HepG2 (cell line): ENCODE data around the gene ACACB. TPM values are rescaled to one million over a fixed set of nuclear protein-coding genes. Genes with fewer than 3 reads are reported as not detected.
A peak's percentile ranks its signal among the peaks of the same experiment; 100 is the strongest.

Experiments
- ARHGAP35 ChIP-seq: sonication (generic); formaldehyde crosslinking; IDR thresholded peaks from 2 replicates; pipeline ENCODE4 v1.9.0; 2022; ENCODE audit warnings: mild to moderate bottlenecking, inconsistent platforms, moderate library complexity, missing genetic modification reagents, borderline replicate concordance
- ARNT2 ChIP-seq: sonication (generic); formaldehyde crosslinking; IDR thresholded peaks from 2 replicates; pipeline ENCODE4 v1.8.0; 2022; ENCODE audit warnings: mild to moderate bottlenecking, low read depth, missing genetic modification reagents, moderate library complexity
- ATF1 ChIP-seq: IDR thresholded peaks from 2 replicates; pipeline ENCODE4 v1.6.1; 2016; ENCODE audit warnings: mild to moderate bottlenecking, control low read depth
- FLYWCH1 ChIP-seq: sonication (generic); formaldehyde crosslinking; IDR thresholded peaks from 2 replicates; pipeline ENCODE4 v1.8.1; 2023; ENCODE audit warnings: mild to moderate bottlenecking, missing genetic modification reagents
- GATAD2A ChIP-seq: IDR thresholded peaks from 2 replicates; pipeline ENCODE4 v1.6.1; 2016
- HDAC2 ChIP-seq: sonication (generic); formaldehyde crosslinking; IDR thresholded peaks from 2 replicates; pipeline ENCODE4 v1.4.0; 2020; ENCODE audit warnings: missing genetic modification reagents
- HHEX ChIP-seq: IDR thresholded peaks from 2 replicates; pipeline ENCODE4 v1.6.1; 2016; ENCODE audit warnings: control low read depth
- KLF16 ChIP-seq, 2 experiments: sonication (generic) in 1 of 2; formaldehyde crosslinking in 1 of 2; IDR thresholded peaks; 2 replicates each; pipeline versions ENCODE4 v1.6.1 to v1.8.0; 2016 to 2023; ENCODE audit warnings: missing genetic modification reagents in 2 of 2, missing compliant biosample characterization in 1 of 2
- MEIS2 ChIP-seq: sonication (generic); formaldehyde crosslinking; IDR thresholded peaks from 2 replicates; pipeline ENCODE4 v1.9.0; 2021; ENCODE audit warnings: mild to moderate bottlenecking, missing genetic modification reagents
- RXRB ChIP-seq: IDR thresholded peaks from 2 replicates; pipeline ENCODE4 v1.6.1; 2016; ENCODE audit warnings: borderline replicate concordance, missing genetic modification reagents, missing compliant biosample characterization
- TCF7L2 ChIP-seq: IDR thresholded peaks from 2 replicates; pipeline ENCODE4 v1.6.1; 2011; ENCODE audit warnings: mild to moderate bottlenecking, low read depth, low read length, moderate library complexity
- ZBTB7A ChIP-seq: sonication (generic); formaldehyde crosslinking; IDR thresholded peaks from 2 replicates; pipeline ENCODE4 v1.8.0; 2022; ENCODE audit warnings: mild to moderate bottlenecking, missing genetic modification reagents
- ZNF282 ChIP-seq: fragments of 450-650 bp; IDR thresholded peaks from 2 replicates; pipeline ENCODE4 v1.6.1; 2018; ENCODE audit not compliant: partially characterized antibody
- ZNF331 ChIP-seq: sonication (generic); formaldehyde crosslinking; IDR thresholded peaks from 2 replicates; pipeline ENCODE4 v1.4.0; 2020; ENCODE audit warnings: missing genetic modification reagents
- ZNF484 ChIP-seq: sonication (generic); formaldehyde crosslinking; IDR thresholded peaks from 2 replicates; pipeline ENCODE4 v1.5.1; 2020; ENCODE audit warnings: mild to moderate bottlenecking, low read depth, missing genetic modification reagents, borderline replicate concordance
- ZNF720 ChIP-seq: sonication (generic); formaldehyde crosslinking; IDR thresholded peaks from 2 replicates; pipeline ENCODE4 v1.4.0; 2020; ENCODE audit warnings: missing genetic modification reagents
- polyA plus RNA-seq, 8 experiments: library from polyadenylated mRNA; depleted of rRNA in 3 of 8; stranded (reverse) in 7 of 8; unstranded in 1 of 8; fragments of >200 nt; fragmentation: Illumina TruSeq in 4 of 8; extraction: Trizol in 4 of 8; gene quantifications; 2 replicates each; pipeline versions ENCODE4 v1.2.1 to v1.2.3, GENCODE V29; 2011 to 2016; ENCODE audit warnings: low read depth in 4 of 8, missing spikeins in 1 of 8, mixed read lengths in 1 of 8; ENCODE audit not compliant: insufficient read depth in 1 of 8
- total RNA-seq, 5 experiments: library from RNA; depleted of rRNA; stranded (reverse); fragments of >200 nt; fragmentation: Illumina TruSeq; extraction: Trizol; gene quantifications; 2 replicates each; pipeline ENCODE4 v1.2.3, GENCODE V29; 2016; ENCODE audit warnings: low read depth in 1 of 5
- TF ChIP-seq, protein P1 (sequence below): IDR thresholded peaks from 2 replicates; pipeline ENCODE4 v1.4.0; 2020; ENCODE audit warnings: mild to moderate bottlenecking, missing genetic modification reagents
- TF ChIP-seq, protein P2 (sequence below): sonication (generic); formaldehyde crosslinking; IDR thresholded peaks from 2 replicates; pipeline ENCODE4 v1.8.0; 2022; ENCODE audit warnings: missing genetic modification reagents, mild to moderate bottlenecking, inconsistent platforms, borderline replicate concordance
- TF ChIP-seq, protein P3 (sequence below): sonication (generic); formaldehyde crosslinking; IDR thresholded peaks from 2 replicates; pipeline ENCODE4 v1.4.0; 2020; ENCODE audit warnings: missing genetic modification reagents
- TF ChIP-seq, protein P4 (sequence below): IDR thresholded peaks from 2 replicates; pipeline ENCODE4 v1.6.1; 2016; ENCODE audit warnings: low read depth
- TF ChIP-seq, protein P5 (sequence below): IDR thresholded peaks from 2 replicates; pipeline ENCODE4 v1.6.1; 2016; ENCODE audit warnings: missing genetic modification reagents, missing compliant biosample characterization

The ACACB gene
- total and polyA plus RNA-seq, 2 of the 13 experiments (the other 11 are each of a cell fraction or from before 2014, with no cell fraction given) = 6.2 to 8.6 TPM

DNA sequence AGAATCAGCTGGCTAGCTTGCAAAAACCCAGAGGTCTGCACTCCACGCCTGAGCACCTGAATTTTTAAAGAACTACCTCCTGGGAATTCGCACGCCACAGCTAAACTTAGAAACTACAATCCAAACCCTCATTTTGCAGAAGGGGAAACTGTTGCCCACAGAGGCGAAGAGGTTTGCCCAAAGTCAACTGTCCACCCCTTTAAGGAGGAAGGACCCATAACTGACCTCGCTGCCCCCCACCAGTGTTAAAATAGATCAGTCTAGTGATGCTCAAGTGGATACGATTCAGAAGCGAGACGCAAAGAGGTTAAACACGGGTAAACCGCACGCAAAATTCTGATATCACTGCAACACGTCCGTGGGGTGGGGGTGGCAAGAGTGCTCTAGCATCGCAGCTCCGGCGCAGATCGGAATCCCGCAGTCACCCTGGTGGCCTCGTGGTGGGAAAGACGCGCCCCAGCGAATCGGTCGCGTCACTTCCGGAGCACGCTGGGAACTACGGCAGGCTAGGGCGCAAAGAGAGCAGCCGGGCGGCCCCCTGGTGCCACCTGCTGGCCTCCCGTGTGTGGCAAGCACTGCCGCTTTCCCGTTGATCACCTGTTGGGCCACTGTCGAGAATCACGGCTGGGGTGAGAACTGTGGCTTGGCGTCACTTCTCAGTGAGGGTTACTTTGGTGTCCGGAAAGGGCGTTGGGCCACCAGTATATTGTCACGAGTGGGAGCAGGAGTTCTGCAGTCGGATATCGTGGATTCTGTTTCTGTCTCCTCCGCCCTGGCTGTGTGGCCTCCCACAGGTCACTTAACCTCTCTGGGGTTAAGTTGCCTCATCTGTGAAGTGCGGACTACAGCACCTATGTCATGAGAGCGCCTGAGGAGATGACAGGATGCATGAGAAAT lies 23.1 kb upstream of the ACACB start, which contains the start of gene ALKBH2 (continued):
- TF ChIP-seq, protein P1, sequence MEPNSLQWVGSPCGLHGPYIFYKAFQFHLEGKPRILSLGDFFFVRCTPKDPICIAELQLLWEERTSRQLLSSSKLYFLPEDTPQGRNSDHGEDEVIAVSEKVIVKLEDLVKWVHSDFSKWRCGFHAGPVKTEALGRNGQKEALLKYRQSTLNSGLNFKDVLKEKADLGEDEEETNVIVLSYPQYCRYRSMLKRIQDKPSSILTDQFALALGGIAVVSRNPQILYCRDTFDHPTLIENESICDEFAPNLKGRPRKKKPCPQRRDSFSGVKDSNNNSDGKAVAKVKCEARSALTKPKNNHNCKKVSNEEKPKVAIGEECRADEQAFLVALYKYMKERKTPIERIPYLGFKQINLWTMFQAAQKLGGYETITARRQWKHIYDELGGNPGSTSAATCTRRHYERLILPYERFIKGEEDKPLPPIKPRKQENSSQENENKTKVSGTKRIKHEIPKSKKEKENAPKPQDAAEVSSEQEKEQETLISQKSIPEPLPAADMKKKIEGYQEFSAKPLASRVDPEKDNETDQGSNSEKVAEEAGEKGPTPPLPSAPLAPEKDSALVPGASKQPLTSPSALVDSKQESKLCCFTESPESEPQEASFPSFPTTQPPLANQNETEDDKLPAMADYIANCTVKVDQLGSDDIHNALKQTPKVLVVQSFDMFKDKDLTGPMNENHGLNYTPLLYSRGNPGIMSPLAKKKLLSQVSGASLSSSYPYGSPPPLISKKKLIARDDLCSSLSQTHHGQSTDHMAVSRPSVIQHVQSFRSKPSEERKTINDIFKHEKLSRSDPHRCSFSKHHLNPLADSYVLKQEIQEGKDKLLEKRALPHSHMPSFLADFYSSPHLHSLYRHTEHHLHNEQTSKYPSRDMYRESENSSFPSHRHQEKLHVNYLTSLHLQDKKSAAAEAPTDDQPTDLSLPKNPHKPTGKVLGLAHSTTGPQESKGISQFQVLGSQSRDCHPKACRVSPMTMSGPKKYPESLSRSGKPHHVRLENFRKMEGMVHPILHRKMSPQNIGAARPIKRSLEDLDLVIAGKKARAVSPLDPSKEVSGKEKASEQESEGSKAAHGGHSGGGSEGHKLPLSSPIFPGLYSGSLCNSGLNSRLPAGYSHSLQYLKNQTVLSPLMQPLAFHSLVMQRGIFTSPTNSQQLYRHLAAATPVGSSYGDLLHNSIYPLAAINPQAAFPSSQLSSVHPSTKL (CRISPR knock-in tag) = peak; percentile 84
- TF ChIP-seq MEIS2 (CRISPR knock-in tag) = no peak; the same call in 1 of the 2 replicates
- TF ChIP-seq GATAD2A = peak; percentile 74
- no peak for TF ChIP-seq ZNF720
- TF ChIP-seq, protein P2, sequence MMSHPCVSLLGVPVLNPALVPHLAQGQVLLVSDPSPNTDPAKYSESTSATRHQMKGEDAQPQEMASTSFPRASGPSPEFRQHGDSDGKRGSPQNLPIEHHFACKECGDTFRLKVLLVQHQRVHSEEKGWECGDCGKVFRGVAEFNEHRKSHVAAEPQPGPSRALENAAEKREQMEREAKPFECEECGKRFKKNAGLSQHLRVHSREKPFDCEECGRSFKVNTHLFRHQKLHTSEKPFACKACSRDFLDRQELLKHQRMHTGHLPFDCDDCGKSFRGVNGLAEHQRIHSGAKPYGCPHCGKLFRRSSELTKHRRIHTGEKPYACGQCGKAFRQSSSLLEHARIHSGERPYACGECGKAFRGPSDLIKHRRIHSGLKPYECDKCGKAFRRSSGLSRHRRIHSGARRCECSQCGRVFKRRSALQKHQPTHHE (CRISPR knock-in tag) = peak; percentile 90; the same call in 1 of the 2 replicates
- TF ChIP-seq ZNF484 (CRISPR knock-in tag) = no peak
- TF ChIP-seq ATF1 (CRISPR knock-in tag) = peak; percentile 92
- TF ChIP-seq, protein P3, sequence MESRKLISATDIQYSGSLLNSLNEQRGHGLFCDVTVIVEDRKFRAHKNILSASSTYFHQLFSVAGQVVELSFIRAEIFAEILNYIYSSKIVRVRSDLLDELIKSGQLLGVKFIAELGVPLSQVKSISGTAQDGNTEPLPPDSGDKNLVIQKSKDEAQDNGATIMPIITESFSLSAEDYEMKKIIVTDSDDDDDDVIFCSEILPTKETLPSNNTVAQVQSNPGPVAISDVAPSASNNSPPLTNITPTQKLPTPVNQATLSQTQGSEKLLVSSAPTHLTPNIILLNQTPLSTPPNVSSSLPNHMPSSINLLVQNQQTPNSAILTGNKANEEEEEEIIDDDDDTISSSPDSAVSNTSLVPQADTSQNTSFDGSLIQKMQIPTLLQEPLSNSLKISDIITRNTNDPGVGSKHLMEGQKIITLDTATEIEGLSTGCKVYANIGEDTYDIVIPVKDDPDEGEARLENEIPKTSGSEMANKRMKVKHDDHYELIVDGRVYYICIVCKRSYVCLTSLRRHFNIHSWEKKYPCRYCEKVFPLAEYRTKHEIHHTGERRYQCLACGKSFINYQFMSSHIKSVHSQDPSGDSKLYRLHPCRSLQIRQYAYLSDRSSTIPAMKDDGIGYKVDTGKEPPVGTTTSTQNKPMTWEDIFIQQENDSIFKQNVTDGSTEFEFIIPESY = peak; percentile 56
- TF ChIP-seq ARNT2 (CRISPR knock-in tag) = peak; percentile 98
- peak; percentile 92 for TF ChIP-seq ARHGAP35
- TF ChIP-seq HHEX (CRISPR knock-in tag) = 0 out of 2 replicates have a peak, but pooled peaks have one; percentile 7
- TF ChIP-seq ZBTB7A (CRISPR knock-in tag) = 0 out of 2 replicates have a peak, but pooled peaks have one; percentile 68
- TF ChIP-seq, protein P4, sequence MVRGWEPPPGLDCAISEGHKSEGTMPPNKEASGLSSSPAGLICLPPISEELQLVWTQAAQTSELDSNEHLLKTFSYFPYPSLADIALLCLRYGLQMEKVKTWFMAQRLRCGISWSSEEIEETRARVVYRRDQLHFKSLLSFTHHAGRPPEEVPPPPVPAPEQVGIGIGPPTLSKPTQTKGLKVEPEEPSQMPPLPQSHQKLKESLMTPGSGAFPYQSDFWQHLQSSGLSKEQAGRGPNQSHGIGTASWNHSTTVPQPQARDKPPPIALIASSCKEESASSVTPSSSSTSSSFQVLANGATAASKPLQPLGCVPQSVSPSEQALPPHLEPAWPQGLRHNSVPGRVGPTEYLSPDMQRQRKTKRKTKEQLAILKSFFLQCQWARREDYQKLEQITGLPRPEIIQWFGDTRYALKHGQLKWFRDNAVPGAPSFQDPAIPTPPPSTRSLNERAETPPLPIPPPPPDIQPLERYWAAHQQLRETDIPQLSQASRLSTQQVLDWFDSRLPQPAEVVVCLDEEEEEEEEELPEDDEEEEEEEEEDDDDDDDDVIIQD (CRISPR knock-in tag) = peak; percentile 94
- no peak for TF ChIP-seq ZNF282
- peak in 1 of 2 experiments; percentile 97; a peak in 2 of 4 replicates for TF ChIP-seq KLF16 (CRISPR knock-in tag; IDR thresholded peaks at IDR 0.05)
- no peak for TF ChIP-seq TCF7L2
- TF ChIP-seq, protein P5, sequence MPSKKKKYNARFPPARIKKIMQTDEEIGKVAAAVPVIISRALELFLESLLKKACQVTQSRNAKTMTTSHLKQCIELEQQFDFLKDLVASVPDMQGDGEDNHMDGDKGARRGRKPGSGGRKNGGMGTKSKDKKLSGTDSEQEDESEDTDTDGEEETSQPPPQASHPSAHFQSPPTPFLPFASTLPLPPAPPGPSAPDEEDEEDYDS (CRISPR knock-in tag) = peak; percentile 46; the same call in 1 of the 2 replicates
- no peak for TF ChIP-seq FLYWCH1 (CRISPR knock-in tag)
- peak; percentile 89 for TF ChIP-seq RXRB
- TF ChIP-seq HDAC2 (CRISPR knock-in tag) = peak; percentile 94
- TF ChIP-seq ZNF331 (CRISPR knock-in tag) = peak; percentile 93
